Activated CD4-positive, alpha-beta T cell treated with anti-CD3 and anti-CD28 coated beads, Interleukin-2, amount 50 U/mL, for 16 hours (primary cell): ENCODE results near the gene RPL18A.

Experiments used
- DNase-seq: peaks from one replicate; pipeline ENCODE4 v3.0.0-alpha.2; 2020

RPL18A gene

DNA sequence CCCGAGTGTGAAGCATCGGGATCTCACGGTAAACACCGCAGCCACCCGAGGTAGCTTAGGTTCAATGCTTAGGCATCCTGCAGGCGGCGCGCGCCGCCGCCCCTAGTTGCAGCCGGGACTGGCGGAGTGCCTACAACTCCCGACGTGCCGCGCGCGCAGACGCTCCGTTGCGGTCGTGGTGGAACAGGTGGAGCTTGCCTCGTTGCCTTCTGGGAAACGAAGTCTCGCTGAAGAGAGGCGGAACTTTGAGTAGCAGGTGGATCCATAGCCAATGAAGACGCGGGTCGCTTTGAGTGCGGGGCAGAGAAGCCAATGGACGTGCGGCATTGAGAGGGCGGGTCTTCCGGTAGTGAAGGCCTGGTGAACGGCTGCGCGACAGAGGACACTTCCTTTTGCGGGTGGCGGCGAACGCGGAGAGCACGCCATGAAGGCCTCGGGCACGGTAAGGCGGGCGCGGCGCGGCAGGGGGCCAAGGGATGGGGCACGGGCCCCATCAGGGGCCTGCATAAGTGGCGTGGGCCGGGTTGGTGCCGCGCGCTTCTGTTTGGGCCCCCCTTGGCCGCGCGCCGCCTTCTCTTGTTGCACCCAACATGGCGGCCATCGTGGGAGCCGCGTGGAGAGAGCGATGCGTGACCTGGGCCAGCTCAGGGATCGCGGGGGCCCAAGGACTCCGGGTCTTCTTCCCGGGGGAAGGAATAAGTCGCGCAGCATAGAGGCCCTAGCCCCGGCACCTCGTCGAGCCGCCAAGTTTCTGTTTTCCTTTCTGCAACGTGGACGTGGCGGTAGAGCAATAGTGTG, at the start of gene RPL18A:
RPL18A (plus strand) TSS at position 378 of the 798 bp plus-strand sequence; CDS start at position 425, 47 bp downstream.
- peak; percentile 100 for DNase-seq

DNA sequence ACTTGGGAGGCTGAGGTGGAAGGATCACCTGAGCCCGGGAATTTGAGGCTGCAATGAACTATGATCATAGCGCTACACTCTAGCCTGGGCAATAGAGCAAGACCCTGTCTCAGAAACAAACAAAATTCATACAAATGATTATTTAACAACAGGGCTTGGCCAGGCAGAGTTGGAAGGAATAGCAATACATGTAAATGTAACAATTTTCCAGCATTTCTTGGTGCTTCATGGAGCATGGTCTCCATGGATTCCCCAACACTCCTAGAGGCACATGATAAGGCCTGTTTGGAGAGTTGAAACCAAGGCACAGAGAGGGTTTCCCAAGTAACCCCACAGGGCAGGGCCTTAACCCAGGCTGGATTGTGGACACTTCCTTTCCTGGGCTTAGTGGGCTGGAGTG, 48.6 kb upstream of the RPL18A start:
- DNase-seq: no peak

DNA sequence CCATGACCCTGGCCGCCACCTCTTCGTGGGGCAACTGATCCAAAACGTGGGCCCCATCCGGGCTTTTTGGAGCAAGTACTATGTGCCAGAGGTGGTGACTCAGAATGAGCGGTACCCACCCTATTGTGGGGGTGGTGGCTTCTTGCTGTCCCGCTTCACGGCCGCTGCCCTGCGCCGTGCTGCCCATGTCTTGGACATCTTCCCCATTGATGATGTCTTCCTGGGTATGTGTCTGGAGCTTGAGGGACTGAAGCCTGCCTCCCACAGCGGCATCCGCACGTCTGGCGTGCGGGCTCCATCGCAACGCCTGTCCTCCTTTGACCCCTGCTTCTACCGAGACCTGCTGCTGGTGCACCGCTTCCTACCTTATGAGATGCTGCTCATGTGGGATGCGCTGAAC, 48.0 kb upstream of the RPL18A start:
- no peak for DNase-seq

DNA sequence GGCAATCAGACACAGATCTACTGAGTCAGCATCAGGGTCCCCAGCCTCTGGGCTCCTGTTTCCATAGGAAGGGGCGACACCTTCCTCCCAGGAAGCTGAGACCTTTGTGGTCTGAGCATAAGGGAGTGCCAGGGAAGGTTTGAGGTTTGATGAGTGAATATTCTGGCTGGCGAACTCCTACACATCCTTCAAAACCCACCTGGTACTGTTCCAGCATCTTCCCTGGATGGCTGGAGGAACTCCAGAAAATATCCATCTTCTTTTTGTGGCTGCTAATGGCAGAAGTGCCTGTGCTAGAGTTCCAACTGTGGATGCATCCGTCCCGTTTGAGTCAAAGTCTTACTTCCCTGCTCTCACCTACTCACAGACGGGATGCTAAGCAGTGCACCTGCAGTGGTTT, 47.6 kb upstream of the RPL18A start:
- DNase-seq: no peak

DNA sequence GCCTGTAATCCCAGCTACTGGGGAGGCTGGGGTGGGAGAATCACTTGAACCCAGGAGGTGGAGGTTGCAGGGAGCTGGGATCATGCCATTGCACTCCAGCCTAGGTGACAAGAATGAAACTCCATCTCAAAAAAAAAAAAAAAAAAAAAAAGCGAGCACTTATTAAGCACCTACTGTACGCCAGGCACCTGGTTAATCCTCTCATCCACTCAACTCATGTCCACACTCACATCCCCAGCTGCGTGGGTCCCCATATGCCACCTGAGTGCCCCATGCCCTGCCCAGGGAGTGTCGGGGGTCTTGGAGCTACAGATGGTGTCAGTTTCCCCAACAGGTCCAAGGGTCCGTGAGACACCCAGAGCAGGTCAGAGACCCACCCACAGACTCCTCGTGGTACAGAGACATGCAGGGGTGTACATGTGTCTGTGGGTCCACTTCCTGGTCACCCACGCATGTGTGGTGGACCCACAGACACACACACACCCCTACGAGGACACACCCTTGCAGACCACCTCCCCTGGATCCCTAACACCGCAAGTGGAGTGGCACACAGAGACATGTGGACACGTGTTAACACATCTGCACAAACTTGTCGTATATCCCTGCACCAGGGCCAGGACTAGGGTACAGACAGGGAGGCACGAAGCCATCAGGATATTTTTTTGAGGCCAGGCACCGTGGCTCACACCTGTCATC, 41.9 kb upstream of the RPL18A start:
- DNase-seq: no peak

DNA sequence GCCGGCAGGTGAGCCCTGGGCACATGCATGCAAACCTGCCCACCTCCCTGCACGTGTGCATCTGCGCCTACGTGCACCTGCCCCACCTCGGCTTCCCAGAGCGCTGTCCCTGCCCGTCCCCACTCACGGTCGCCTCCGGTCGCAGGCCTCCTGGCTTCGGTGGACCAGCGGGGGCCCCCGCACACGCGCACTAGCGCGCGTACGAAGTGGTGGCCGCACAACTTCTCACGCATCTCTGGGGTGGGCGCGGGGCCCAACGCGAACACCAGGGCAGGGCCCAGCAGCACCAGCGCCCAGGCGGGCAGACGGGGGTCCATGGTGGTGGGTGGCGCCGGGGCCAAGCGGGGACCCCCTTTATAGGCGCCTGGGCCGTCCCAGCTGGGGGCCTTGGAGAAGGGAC, 38.5 kb upstream of the RPL18A start, which contains the start of gene INSL3:
INSL3 (minus strand) TSS at position 330 of the 400 bp plus-strand sequence; CDS start at position 317, 13 bp downstream.
- DNase-seq: no peak

DNA sequence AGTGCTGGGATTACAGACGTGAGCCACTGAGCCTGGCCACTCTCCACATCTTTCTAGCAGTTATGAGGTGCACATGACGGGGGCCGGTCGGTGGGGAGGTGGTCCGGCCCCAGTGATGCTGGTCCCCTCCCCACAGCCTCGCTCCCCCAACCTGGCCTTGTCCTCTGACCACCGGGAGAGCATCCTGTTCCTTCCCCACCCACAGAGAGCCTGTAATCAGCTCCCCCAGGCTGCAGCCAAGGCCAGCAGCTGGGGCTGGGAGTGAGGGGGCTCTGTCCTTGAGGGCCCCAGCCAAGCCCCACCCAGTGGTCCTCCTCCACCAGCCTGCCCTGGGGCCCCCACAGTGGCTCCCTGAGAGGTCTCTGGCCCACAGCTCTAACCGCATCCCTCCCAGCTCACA, 35.4 kb upstream of the RPL18A start:
- DNase-seq: no peak

DNA sequence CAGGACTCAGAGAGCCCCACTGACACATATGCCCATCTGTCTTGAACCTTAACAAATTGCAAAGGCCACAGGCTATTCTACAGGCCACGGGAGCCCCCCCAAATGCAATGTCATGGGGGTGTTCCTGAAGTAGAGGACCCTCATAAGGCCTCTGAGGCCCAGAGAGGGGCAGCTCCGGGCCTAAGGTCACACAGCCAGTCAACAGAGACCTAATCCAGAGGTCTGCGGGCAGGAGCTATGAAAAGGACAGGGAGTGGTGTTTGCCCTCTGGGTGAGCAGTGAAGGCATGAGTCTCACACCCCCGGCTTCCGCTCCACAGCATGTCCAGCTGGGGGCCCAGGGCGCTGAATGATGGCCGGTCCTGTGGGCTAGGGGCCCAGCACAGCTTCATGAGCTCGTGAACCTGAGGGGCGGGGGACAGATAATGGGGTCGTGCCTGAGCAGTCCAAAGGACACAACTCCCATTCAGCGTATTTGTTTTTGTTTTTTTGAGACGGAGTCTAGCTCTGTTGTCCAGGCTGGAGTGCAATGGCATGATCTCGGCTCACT, 33.1 kb upstream of the RPL18A start:
- no peak for DNase-seq

DNA sequence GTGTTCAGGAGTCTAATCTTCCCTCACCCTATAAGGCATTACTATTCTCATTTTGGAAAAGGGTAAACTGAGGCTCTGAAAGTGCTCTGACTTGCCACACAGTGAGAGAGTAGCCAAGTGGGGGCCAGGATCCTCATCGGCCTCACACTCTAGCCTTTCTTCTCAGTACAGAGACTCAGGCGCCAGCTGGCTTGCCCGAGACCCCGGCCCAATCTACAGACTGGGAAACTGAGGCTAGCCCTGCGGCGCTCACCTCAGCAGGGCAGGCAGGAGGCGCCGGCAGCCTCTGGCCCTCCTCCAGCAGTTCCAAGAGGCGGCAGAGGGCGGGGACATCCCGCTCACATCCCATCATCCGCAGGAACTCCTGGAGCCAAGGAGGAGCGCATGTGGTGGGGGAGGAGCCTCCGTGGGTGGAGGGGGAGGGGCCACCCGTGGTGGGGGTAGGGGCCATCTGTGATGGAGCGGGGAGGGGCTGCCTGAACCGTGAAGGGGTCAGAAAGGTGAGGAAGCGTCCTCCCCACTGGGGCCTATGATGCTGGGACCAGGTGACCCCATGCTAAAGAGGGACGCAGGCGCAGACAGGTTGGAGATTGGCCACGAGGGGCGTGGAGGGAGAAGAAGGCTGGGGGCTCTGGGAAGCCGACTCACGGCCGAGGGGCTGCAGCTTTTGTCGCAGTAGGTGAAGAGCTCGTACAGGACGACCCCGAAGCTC, 29.7 kb upstream of the RPL18A start:
- DNase-seq: no peak

DNA sequence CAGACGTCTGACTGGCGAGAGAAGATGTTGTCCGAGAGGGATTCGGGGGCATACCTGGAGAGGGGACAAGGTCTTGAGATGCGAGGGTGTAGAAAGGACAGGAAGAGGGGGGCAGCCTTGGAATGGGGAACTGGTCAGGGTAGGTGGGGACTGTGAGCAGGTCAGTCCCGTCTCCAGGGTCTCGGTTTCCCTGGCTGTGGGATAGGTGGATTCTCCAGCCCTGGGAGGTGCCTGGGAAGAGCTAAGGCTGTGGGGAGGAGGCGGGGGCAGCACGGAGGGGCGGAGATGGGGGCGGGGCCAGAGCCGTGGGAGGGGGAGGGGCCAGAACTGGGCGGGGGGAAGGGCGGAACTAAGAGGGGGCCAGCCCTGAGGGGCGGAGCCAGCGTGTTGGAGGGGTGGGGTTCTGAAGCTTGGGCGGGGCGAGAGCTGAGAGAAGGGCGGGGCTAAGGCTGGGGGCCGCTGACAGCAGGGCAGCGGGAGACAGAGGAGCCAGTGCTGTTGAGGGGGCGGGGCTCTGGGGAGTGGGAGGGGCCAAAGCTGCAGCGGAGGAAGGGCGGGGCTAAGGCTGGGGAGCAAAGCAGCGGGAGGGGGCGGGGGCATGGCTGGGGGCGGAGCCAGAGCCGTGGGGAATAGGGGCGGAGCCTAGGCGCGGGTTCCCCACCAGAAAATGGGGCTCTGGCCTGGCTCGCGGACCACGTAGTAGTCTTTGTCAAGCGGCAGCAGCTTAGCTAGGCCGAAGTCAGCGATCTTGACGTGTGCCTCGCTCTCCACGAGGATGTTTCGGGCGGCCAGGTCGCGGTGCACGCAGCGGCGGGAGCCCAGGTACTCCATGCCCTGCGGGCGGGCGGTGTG, 28.9 kb upstream of the RPL18A start:
- DNase-seq: peak; percentile 60

DNA sequence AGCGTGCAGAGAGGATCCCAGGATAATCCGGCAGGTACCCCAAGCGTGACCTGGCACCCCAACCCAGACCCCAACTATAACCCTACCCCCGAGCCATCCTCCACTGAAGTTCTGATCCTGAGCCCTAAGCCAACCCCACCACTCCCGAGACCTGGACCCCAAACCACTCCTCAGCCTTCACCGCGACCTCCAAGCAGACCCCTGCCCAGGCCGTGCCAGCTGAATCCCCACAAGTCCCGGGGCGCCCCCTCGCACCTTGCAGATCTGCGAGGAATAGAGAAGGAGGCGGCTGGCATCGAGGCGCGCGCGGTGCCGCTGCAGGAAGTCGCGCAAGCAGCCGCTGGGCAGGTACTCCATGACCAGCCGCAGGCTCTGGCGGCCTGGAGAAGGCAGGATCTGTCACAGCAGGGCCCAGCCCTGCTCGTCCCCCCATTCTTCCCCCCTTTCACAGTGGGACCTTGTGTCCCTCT, 28.3 kb upstream of the RPL18A start:
- DNase-seq: no peak

DNA sequence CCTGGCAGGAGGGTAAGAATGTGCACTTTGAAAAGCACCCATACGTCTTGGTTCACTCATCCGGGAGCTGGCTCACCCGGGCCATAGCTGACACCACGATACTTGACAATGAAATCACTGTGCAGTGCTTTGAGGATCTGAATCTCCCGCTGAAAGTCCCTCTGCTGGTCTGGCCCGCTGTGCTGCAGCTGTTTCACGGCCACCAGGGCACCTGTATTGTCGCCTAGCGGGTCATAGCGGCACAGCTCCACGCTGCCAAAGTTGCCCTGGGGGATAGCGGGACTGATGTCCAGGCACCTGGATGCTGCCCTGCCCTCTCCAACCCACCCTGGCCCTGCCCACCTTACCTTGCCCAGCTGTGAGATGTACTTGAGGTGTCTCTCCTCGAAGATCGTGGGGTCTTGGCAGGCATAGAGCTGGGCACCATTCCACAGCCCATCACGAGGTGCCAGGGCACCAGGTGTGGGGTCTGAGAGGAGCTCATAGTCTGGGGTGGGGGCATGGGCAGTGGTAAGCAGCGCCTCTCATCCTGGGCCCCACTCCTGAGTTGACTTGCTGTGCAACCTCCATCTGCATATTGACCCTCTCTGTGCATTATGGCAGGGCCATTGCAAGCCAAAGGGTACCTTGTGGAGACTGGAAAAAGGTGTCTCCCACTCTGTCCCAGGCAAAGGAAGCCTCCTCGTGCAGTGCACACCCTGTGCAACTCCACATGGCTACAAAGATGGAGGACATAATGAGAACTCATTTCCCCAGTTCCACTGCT, 27.1 kb upstream of the RPL18A start:
- no peak for DNase-seq

DNA sequence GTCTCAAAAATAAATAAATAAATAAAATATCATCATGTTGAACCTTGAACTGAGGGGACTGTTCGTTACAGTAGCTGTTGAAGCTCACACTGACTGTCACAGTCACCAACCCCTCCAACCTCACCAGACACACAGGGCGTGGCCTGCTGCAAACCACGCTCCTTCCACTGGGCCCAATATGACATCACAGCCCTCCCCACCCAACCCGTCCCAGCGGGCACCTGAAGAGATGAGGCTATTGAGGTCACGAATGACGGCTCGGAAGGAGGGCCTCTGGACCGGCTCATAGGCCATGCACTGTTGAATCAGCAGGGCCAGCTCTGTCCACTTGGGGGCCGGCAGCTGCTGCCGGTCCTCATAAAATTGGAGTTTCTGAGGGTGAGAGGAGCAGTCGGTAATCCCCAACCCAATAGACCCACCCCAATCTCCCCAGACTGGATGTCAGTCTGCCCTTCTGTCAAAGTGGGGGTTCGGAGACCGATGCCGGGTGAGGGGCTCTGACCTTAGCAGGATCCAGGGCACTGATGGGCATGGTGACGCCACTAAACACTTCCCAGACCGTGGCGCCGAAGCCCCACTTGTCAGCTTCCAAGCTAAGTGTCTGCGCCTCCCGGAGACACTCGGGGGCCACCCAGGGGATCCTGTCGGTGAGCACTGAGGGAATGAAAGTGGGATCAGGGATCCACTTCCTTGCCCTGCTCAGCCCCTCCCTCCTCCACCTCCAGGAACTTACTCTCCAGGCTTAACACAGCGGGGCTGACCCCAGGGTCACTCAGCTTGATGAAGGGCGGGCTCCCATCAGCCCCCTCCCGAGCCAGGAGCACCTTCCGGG, 25.1 kb upstream of the RPL18A start:
- DNase-seq: peak; percentile 28

DNA sequence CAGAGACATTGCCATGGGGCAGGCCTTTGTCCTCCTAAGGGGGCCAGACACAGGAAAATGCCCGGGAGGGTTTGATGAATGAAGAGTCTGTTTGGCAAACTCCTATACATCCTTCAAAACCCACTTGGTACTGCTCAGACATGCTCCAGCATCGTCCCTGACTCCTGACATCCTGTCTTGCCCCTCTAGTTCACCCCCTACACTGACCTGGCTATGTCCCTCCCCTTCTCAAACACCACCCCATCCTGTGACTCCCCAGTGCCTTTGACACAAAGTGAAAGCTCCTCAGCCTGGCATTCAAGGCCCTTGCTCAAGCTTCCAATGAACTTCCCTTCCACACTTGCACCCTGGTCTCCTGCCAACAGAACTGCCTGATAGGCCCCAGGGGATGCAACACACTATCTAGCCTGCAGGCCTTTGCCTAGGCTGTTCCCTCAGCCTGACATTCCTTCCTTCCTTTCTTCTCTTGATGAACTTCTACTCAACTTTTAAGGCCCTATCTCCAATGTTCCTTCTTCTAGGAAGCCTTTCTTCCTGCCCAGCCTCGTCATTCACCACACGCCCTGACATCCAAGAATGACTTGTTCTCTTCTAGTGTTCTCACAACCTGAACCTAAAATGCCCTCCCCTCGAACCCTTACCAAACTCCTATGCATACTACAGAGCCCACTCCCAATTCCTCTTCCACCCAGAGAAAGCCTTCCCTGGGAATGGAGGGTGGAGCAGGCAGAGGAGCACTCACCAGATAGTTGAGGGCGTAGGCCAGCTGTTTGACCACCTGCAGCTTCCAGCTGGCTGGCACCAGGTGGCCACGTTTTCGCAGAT, 24.3 kb upstream of the RPL18A start:
- no peak for DNase-seq

DNA sequence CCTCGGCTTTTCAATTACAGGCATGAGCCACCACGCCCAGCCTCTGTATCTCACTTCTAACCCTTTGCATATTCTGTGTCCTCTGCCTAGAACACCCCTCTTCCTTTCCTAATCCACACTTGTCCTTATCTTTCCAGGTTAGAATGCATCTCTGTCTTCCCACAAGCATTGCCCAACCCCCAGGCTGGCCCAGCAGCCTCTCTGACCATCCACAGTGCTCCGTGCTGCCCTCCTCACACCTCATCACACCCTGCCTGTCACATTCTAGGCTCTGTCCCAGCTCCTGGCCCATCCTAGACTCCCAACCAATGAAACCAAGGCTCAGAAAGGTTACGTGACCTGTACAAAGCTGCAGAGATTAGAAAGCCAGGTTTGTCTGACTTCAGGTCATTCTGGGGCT, 23.2 kb upstream of the RPL18A start:
- no peak for DNase-seq

DNA sequence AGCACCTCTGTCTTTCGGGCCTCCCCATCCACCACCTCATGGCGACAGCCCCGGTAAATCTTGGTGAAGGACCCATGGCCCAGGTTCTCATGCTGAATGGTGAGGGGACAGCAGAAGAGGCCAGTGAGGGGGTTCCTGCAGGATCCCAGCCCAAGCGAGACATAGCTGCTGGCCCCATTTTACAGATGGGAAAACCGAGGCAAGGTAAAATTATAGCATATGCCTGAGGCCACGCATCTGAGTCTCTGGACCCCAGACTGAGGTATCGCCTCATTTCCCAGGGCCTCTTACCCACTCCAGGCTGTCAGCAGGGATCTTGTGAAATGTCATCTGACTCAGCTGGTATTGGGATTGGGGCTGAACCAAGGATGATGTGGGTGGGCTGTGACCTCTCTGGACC, 21.7 kb upstream of the RPL18A start:
- no peak for DNase-seq

DNA sequence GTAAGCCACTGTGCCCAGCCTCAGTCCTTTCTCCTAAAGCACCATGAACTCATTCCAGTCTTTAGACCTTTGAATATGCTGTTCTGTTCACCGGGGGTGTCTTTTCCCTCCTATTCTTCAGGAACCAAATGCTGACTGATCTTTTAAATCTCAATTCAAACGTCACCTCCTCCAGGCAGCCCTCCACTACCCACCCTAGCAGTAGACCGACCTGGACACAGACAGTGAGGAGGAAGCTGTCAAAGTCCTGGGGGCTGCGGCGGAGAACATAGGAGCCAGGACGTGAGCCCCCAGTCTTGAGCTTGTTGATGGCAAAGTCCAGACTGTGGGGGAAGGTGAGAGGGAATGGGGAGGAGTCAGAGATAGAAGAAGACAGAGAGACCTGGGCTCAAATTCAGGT, 19.7 kb upstream of the RPL18A start:
- no peak for DNase-seq

DNA sequence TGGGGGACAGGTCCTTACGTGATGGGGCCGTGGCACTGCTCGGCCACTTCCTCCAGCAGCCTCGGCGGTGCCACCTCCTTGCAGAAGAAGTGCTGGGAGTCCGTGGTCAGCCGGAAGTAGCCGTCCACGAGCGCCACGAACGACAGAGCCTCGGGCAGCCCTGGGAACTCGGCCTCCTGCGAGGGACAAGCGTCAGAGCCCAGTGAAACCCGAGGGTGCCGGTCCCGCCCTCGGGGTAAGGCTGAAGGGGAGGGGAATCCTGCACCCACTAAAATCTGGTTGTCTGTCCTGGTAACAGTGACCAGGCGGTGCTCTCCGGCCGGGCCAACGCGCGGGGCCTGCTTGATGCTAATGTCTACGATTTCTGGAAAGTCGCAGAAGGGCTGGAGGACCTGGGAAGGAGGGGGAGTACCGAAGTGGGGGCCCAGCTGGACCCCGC, 18.3 kb upstream of the RPL18A start:
- DNase-seq: no peak
